GM19238 (cell line): ENCODE data around the gene GFM1.
"Not testable (repeated sequence)": the region's sequence is repeated elsewhere in the genome, so short reads cannot be mapped to it uniquely, and the experiment has no call there.

ENCODE experiments used
- DNase-seq: peaks from one replicate; pipeline ENCODE4 v3.0.0; 2011; ENCODE audit warnings: low spot score; ENCODE audit not compliant: insufficient read length

The GFM1 gene

DNA sequence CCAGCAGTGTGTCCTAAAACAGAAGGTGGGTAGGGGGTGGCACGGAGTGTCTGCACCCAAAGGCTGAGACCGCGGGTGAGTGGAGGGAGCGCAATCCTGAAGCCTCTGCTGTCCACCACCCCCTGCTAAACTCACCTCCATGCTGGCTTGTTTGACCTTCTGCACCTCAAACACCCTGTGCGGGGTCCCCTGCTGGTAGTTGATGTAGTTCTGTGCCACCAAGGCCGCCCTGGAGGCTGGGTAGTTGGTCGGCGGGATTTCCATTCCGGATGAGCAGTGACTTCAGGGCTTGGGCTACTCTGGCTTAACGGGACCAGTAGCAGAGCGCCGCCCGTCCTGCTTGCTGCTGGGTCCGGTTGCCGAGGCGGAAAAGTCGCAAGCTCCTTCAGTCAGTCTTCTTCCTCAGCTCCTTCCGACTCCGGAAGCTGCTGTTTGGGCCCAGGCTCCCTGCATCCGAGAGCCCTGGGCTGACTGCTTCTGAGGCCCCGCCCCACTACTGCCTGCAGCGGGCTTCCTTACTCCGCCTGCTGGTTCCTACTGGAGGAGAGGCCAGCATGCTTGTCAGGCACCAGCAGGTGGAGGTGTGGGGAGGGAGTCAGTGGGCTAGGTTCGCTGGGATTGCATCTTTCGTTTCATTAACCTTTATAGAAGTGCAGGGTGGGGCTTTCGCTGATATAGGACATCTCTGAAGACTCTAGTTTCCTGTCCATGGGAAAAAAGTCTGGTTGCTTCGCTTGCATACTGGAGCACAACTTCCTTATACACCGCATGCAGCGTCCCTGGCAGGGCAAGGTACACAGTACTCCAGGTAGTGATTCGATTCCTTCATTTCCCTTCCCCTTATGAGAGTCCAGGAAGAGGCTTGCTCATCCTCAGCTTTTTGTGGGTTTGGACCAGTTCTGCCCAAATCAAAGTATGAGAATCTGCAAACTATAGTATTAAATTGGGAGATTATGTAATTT, 28.2 kb downstream of the GFM1 start, which contains the start of gene LXN:
LXN (minus strand) TSS at position 434 of the 962 bp plus-strand sequence; CDS start at position 264, 170 bp downstream.
- DNase-seq: peak; percentile 79

DNA sequence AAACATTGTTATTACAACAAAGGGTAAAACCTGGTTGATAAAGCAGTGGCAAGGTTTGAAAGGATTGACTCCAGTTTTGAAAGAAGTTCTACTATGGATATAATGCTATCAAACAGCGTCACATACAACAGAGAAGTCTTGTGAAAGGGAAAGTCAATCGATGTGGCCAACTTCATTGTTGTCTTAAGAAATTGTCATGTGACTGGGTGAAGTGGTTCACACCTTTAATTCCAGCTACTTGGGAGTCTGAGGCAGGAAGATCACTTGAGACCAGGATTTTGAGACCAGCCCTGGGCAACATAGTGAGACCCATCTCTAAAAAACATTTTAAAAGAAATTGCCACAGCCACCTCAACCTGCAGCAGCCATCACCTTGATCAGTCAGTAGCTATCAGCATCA, 34.4 kb downstream of the GFM1 start:
- DNase-seq: no peak

DNA sequence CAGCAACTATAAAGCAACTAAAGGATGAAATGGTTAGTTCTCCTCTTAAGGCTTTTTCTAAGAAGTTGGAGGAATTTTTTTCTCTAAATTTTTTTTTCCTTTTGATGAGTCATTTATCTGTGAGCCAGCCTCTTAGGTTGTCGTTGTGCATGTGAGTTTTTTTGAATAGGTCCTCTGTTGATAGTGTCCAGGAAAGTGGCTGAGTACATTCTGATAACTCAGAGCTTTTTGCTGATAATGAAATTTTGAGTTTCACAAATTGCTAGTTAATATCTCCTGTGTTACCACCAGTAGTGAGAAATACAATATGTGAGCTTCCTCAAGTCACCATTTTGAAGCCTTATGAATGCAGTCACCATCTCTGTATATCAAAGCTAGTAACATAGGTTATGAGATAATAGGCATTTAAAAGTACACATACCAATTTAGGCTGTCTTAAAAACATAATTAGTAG, 35.2 kb downstream of the GFM1 start:
- no peak for DNase-seq

DNA sequence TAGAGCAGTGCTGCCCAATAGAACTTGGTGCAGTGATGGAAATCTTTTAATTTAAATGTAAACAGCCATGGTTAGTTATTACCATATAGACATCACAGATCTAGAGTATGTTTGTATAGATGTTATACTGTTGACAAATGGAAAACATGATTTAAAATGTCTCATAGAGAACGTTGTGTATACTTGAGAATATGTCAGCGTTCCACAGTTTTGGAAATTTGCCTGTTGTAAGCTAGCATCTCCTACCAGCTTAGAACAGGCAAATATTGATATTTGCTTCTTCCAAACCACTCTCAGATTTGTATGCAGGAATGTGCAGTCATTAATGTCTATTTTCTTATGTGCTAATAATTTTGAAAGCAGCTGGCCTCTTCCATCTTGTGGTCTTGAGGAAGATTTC, 36.5 kb downstream of the GFM1 start:
- DNase-seq: no peak

DNA sequence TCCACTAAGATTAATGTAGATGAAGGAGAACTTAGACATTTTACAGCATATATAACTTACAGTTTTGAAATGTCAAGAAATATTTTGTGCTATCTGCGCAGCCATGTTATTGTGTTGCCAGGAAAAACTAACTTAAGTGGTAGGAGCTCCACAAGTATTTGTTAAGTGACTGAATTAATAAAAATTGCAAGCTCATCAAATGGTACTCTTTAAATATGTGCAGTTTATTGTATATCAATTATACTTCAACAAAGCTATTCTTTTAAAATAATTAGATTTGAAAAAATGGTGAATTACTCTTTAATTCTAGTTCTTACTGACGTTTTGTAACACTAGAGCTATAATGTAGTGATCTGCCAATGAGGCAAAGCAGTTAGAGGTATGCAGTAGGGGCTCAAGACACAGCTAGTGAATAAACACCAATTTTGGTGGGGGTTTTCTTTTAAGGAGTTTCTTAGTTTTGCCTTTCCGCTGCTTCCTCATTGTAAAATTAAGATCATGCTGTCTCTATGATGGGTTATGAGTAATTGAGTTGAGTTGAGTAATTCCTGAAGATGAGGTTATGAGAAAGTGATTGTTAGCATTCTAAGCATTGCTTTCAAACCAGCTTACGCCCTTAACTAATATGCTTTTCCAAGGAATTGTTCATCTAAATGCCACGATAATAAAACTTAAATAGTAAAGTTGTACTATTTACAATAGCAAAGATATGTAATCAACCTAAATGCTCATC, 39.1 kb downstream of the GFM1 start:
- DNase-seq: no peak

DNA sequence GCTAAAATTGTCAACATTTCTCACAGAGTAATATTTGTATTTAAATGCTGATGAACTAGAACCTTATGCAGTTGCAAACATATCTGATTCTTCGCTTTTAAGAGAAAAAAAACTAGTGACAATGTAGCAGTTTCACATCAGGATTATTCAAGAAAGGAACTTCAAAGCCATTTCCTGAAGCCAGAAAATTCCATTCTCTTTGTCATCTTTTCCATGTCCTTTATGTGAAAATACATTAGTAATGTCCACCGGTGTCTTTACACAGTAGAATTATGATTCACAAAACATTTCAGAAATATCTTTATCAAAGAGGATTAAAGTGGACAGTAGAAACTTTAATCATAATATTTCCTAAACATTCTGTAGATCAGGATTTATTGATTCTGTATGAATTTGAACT, 40.8 kb downstream of the GFM1 start:
- no peak for DNase-seq

DNA sequence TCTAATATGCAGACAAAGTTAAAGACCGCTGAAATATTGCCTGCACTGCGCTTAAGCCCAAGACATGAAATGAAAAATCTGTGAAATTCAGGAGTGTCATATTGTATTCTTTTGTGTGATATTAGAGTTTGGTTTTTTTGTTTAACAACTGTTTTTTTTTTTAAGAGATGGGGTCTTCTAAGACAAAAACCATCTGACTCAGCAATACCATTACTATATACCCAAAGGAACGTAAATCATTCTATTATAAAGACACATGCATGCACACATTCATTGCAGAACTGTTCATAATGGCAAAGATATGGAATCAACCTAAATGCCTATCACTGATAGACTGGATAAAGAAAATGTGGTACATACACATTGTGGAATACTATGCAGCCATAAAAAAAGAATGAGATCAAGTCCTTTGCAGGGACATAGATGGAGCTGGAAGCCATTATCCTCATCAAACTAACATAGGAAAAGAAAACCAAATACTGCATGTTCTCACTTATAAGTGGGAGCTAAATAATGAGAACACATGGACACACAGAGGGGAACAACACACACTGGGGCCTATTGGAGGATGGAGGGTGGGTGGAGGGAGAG, 49.6 kb downstream of the GFM1 start:
- not testable (repeated sequence) for DNase-seq

DNA sequence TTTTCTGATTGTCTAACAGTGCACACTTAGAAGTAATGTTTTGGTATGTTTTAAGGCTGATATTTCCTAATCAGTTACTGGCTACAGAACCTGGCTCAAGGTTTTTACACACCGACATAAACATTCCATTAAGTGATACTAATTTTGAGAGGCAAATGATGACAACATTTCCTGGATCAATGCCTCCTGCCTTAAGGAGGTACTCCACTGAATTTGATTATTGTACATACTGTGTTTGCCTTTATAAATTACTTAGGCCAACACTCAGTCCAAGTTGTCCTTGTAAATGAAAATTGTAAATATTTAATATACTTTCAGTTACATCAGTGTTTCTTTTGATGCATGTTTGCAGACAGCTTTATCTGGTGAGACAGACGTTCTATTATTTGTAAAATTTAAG, 52.3 kb downstream of the GFM1 start:
- DNase-seq: no peak

DNA sequence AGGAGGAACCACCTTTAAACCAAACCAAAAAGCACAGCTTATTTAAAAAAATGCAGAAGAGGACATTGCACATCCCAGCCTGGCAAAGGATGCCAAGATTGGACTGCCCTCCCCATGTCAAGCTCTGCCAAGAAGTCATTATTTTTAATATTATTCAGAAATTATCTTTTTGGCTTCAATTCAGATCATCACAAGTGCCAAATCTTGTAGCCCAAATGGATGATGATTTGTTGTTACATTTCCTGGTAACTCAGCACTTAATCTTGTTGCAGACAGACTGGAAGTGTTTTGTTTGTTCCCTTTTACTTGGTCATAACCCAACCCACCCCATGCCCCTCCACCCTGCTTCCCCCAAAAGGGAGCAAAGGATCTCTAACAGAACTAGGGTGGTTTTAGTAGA, 56.2 kb downstream of the GFM1 start:
- DNase-seq: no peak

DNA sequence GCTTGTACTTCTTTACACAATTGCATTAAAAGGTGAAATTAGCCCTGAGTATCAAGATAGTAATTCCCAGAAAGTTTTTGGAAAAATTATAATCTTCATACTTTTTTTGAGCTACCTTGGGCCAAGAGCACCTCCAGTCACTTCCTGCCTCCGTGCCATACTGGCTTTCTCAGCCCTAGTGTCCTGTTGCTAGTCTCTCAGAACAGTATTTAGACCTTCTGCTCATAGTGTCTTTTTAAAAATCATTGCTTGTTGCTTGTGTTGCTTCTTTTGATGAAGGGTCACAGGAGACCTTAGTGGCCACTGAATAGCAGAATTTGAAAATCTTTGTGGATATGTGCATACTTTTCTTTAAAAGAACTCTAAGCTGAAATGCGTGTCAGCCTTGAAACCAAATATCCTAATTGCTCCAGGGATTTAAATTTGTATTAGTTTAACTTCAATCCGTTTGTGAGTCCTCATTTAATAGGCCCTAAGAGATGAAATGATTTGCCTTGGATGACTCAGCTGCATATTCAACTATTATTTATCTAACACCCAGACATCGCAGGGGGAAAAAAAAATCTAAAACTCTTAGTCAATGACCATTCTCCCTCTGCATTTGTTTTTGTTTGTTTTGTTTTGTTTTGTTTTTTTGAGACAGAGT, 57.2 kb downstream of the GFM1 start:
- DNase-seq: no peak

DNA sequence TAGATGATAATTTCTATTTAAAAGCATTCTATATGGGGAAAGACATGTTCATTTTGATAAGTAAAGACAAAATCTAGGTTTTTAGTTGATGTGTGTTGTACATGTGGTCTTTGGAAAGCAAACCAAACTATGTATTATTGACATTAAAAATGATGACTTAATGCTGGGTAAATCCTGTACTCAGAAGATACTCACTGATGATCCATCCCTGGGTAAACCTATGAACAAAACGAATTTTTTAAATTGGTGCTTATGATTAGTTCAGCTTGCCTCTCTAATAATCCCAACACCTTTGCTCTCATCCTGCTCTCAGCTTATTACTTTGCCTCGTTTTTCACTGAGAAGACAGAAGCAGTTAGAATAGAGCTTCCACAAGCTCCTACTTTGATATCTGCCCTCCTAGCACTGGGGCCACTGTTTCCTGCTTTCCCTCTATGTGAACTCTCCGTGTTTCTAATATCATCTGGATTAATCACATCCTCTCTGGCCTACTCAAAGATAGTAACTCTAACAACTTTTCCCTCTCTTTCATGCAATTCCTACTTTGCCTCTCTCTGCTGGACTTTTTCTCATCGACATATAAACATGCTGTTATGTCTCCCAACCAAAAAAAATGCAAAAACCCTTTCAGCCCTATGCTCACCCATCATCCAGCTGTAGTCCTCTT, 58.6 kb downstream of the GFM1 start:
- no peak for DNase-seq

DNA sequence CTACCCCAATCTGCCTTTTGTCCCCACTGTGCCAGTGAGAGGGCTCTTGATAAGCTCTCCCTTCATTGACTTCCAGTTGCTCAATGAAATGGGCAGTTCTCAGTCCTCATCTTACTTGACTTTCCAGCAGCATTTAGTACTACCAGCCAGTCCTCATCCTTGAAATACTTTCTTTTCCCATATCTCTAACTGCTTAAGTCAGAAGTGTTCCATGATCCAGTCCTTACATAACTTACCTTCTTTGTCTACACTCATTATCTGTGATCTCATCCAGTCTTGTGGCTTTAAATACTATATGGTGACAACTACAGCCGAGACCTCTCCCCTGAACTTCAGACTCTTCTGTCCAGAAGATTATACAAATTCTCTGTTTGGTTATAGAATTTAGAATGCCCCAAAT, 59.2 kb downstream of the GFM1 start:
- no peak for DNase-seq

DNA sequence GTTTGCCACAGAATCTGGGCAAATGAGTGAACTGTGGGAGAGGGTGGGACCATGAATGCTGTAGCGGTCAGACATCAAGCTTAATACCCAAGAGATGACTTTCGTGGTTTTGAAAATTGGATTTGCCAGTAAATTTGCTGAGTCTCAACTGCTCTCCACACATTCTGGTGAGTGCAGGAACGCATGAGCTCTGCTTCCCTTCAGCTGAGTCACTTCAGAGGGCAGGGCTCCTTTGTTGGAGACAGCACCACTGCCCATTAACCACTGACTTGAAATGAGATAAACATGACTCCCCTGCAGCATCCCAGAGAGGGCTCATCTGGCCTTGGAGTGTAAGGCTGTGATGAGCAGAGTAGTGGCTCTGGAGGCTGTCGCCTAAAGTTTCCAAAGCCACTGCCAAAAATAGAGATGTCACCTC, 65.3 kb downstream of the GFM1 start:
- no peak for DNase-seq

DNA sequence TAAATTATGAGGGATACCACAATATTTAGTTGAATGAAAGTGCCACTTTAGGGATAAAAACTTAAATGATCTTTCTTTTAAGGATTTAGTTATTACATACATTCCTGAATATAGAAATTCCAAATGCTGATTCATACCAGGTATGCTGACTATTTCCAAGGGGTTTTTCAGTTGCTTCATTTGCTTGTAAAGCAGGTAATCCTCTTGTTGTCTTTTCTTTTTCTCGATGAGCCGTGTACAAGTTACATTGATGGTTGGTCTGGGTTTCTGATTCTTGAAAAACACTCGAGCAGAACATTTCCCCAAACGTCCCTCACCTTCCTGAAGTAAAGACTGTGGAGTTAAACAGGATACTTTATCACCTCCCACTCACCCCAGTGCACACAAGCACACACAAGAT, 66.3 kb downstream of the GFM1 start:
- DNase-seq: no peak

DNA sequence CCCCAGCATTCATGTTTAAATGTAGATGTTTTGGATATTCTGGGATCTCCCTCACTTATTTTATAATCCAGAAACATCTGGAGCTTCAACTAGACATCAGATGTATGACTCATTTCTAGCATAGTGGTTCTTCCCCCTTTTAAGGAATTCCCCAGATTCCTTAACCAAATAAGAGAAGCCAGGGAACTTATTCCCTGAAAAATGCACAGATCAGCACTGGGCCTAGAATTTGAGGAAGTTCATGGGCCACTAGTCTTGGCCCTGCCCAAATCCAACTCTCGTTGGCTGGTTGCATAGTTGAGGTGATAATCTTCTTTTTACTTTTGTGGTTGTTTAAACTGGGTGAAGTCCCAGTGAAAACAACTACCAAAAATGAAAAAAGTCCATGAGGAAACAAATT, 67.6 kb downstream of the GFM1 start:
- DNase-seq: no peak

DNA sequence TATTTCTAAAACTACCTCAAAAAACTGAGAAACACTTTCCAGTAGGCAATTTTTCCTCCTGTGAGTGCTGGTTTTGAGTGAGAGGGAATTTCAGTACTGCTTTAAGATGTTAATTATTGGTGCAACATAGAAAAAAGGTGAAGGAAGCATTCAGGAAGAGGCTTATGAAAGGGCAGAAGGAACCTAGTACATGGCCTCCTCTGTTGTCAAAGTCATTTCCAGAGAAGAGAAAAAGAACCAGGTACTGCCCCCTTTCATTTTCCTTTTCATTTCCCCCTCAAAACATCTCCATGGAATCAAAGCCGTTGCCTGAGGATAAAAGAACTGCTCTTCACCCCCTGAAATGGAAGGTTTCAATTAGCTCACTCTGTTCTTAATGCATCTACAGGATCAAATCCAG, 68.1 kb downstream of the GFM1 start:
- no peak for DNase-seq

DNA sequence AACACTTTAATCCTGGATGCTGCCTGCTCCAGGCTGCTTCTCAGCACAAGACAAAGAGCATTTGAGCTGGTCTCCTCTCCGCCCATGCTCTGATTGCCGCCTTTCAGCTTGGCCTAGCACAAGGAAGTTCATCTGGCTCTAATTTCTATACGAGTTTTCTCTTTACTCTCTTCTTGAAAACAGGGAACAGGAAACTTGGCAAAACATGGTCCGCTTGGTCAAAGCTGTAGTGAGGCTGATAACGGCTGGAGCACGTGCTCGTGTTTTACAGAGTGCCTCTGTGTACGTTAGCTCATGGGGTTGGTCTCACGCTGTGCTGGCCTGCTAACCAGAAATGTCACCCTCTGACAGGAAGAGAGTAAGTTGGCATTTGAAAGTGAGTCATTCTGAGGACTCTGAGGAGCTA, 68.8 kb downstream of the GFM1 start:
- DNase-seq: no peak

DNA sequence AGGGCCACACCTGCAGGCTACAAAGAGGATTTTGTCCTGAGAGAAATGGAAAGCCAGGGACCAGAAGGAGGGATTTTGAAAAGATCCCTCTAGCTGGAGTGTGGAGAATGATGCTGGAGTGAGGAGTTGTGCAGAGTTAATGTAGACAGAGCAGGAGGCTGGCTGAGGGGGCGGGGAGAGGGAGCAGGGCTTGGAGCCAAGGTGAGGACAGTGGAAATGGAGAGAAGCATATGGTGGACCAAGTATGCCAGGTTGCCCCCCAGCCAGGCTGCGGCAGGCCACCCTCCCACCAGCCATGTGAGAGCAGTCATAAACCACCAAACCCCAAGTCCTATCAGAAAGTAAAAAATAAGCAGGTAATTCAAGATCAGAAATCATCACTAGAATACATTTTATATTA, 73.2 kb downstream of the GFM1 start:
- no peak for DNase-seq

DNA sequence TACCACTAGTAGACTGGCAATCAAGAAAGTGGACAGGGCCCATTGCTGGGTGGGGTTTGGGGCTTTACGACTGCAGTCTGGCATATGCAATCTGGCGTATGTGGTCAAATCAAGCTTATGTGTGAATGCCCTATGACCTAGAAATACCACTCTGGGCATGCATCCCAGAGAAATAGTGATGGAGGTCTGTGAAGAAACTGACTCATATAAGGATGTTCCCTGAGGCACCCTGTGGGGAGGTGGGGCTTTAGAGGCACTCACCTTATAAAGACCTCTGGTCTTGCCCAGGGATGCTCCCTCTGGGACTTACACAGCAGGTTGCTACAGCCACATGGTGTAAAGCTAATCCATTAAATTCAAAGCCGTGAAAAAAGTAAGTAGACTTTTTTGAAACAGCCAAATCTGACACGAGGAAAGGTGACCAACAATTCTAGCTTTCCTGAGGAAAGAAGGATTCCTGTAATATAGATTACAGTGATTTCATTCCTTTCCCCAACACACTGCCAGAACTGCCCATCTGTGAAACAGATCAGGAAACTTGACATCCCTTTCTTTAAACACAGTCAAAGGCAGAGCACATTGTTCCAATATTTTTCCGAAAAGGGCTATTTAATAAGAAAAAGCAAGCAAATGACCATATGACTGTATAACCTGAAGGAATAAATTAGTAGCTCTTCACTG, 74.3 kb downstream of the GFM1 start:
- no peak for DNase-seq

DNA sequence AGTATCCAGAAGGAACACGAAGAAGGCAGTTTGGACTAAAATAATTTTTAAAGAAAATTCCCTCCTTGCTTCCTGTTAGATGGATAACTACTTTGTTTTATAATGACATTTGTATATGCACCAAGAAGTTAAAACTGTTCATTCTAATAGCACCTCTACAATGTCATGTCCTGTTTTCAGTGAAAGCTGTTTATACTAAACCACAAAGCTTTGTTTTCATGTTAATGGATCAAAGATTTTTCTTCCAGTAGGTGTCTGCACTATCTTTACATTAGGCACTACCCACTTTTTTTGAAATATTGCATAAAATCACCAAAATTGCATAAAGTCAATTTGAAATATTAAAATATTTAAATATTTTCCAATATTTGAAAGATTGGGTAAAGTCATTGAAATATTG, 77.8 kb downstream of the GFM1 start:
- DNase-seq: no peak
